Sigmoid colon (tissue), 4 donors: ENCODE results near the gene CCNQ.

Experiments
- CTCF ChIP-seq, 4 experiments: fragments of 450-650 bp in 3 of 4; fragments of 200-600 bp in 1 of 4; IDR thresholded peaks; one replicate each; pipeline ENCODE4 v1.5.1; 2016 to 2019; ENCODE audit warnings: antibody characterized with exemption in 4 of 4, mild to moderate bottlenecking in 3 of 4, moderate library complexity in 2 of 4
- POLR2AphosphoS5 ChIP-seq, 4 donors: sonication (generic); formaldehyde crosslinking; IDR thresholded peaks; one replicate each; pipeline ENCODE4 v1.6.1; 2017; ENCODE audit warnings: antibody characterized with exemption in 4 of 4

DNA sequence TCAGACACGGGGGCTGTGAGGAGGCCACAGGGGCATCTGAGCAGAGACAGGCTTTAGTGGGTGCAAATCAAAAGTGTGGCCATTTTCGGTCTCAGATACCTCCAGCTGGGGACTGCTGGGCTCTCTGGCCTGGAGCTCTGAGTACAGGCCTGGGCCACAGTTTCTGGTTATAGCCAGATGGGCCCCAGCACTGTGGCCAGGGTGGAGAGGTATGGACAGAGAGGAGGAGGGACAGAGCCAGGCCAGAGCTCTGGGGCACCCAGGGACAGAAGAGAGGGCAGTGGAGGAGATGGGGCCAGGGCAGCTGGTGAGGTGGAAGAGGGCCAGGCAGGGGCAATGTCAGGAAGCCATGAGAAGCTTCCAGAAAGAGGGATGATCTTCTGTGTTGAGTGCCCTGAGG, 20.1 kb downstream of the CCNQ start:
- TF ChIP-seq POLR2AphosphoS5 (IDR thresholded peaks at IDR 0.05) (no peak), CTCF (IDR thresholded peaks at IDR 0.05) (no peak)
